ENCODE measurements around the gene MBLAC1.

GRCh38 chr7:100132697-100133151 lies 6.0 kb downstream of the MBLAC1 start:
- no peak for TF ChIP-seq POLR2A (IDR thresholded peaks at IDR 0.05)
- peak; percentile 37 to 52 (median 48) for TF ChIP-seq CTCF (IDR thresholded peaks at IDR 0.05)
- no peak for TF ChIP-seq EP300 (IDR thresholded peaks at IDR 0.05)
